HL-60 (cell line): Measurements from ENCODE around the gene STAB2.

Experiments
- DNase-seq, 2 experiments: peaks; one replicate each; pipeline ENCODE4 v3.0.0-alpha.2; 2010 to 2020; ENCODE audit warnings: low read depth in 1 of 2, low spot score in 1 of 2
- H3K27ac ChIP-seq: fragments of 250-450 bp; sonication (Bioruptor Pico); replicated peaks from 2 replicates; pipeline ENCODE4 v1.5.1; 2020; ENCODE audit warnings: mild to moderate bottlenecking, moderate library complexity
- H3K27me3 ChIP-seq: fragments of 250-450 bp; sonication (Bioruptor Pico); 2 replicates; pipeline ENCODE4 v1.5.1; 2021; ENCODE audit warnings: mild to moderate bottlenecking, moderate library complexity; ENCODE audit not compliant: insufficient read depth, poor library complexity, severe bottlenecking
- H3K4me3 ChIP-seq: replicated peaks from 2 replicates; pipeline ENCODE4 v1.5.1; 2011; ENCODE audit warnings: mild to moderate bottlenecking, control low read depth, low read length; ENCODE audit not compliant: insufficient read depth
- CTCF ChIP-seq: IDR thresholded peaks from one replicate; pipeline ENCODE4 v1.5.1; 2011; ENCODE audit warnings: low read length, control low read depth, inconsistent platforms; ENCODE audit not compliant: insufficient read depth
- GABPA ChIP-seq: IDR thresholded peaks from 2 replicates; pipeline ENCODE4 v1.6.1; 2012; ENCODE audit warnings: low read depth
- POLR2AphosphoS5 ChIP-seq: IDR thresholded peaks from 2 replicates; pipeline ENCODE4 v1.6.1; 2012; ENCODE audit warnings: low read depth
- REST ChIP-seq: IDR thresholded peaks from 2 replicates; pipeline ENCODE4 v1.6.1; 2012; ENCODE audit warnings: low read depth; ENCODE audit not compliant: insufficient replicate concordance
- SPI1 ChIP-seq: IDR thresholded peaks from 2 replicates; pipeline ENCODE4 v1.6.1; 2012; ENCODE audit warnings: low read depth, mild to moderate bottlenecking, borderline replicate concordance

Gene STAB2

GRCh38 chr12:103590271-103590670, 3.2 kb downstream of the STAB2 start:
- peaks cover 7% of the 10 kb centered on the region for H3K27me3 ChIP-seq
- H3K4me3 ChIP-seq, result no peak overlapping the region
- H3K27ac ChIP-seq, result no peak overlapping the region
- no peak for DNase-seq
- TF ChIP-seq GABPA (no peak), CTCF (no peak), SPI1 (no peak), POLR2AphosphoS5 (no peak), REST (no peak)

GRCh38 chr12:103596981-103597380, 9.9 kb downstream of the STAB2 start:
- H3K27ac ChIP-seq, result no peak overlapping the region
- H3K27me3 ChIP-seq, result peaks cover 7% of the 10 kb centered on the region
- no peak for TF ChIP-seq GABPA
- TF ChIP-seq POLR2AphosphoS5, result no peak
- no peak for TF ChIP-seq CTCF
- TF ChIP-seq REST, result no peak
- no peak for TF ChIP-seq SPI1
- no peak for DNase-seq
- no peak overlapping the region for H3K4me3 ChIP-seq

- H3K4me3 ChIP-seq, result no peak overlapping the region
- TF ChIP-seq SPI1 (no peak), GABPA (no peak), CTCF (no peak), POLR2AphosphoS5 (no peak), REST (no peak)
- no peak overlapping the region for H3K27ac ChIP-seq
- H3K27me3 ChIP-seq, result no peaks in the 10 kb centered on the region
- no peak for DNase-seq
Measured at GRCh38 chr12:103599274-103599673, 12.2 kb downstream of the STAB2 start.
